Fibroblast of pulmonary artery (primary cell): ENCODE measurements around the gene PDLIM5.
"Not testable (repeated sequence)": the region's sequence is repeated elsewhere in the genome, so short reads cannot be mapped to it uniquely, and the experiment has no call there.

Experiments
- DNase-seq: peaks from one replicate; pipeline ENCODE4 v3.0.0-alpha.2; 2010; ENCODE audit warnings: low read depth
- H3K4me3 ChIP-seq: replicated peaks from 2 replicates; pipeline ENCODE4 v1.5.1; 2011; ENCODE audit warnings: low read depth, mild to moderate bottlenecking, control low read depth, low read length, moderate library complexity
- CTCF ChIP-seq: IDR thresholded peaks from 2 replicates; pipeline ENCODE4 v1.5.1; 2011; ENCODE audit warnings: mild to moderate bottlenecking, control low read depth, low read length, inconsistent platforms; ENCODE audit errors: missing control alignments

Gene PDLIM5

DNA sequence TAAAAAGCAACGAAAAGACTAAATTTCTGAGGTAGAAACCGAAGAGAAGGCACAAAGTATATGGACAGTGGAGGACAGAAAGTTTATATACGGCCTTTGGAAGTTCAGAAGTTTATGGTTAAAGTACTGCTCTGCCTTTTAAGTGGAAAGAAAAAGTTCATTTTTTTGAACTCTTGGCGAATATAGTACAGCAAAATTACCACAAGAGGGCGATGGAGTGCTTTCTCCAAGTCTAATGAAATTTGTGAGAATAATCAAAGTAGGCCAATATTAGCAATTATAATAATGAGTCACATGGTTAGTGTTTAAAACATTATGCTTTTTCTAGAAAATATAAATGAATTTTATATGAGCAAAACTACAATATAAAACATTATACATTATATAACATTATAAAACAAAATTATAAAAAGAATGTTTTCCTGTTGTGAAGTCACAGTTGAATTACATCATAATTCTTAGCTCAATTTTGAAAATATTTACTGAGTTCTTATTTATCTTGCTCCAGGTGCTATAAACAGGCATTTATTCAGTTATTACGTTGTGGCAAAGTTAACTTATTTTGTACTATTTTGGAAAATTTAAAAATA, 169.8 kb downstream of the PDLIM5 start:
- no peak overlapping the region for H3K4me3 ChIP-seq
- DNase-seq, result peak; percentile 70
- peak; percentile 72 for TF ChIP-seq CTCF

DNA sequence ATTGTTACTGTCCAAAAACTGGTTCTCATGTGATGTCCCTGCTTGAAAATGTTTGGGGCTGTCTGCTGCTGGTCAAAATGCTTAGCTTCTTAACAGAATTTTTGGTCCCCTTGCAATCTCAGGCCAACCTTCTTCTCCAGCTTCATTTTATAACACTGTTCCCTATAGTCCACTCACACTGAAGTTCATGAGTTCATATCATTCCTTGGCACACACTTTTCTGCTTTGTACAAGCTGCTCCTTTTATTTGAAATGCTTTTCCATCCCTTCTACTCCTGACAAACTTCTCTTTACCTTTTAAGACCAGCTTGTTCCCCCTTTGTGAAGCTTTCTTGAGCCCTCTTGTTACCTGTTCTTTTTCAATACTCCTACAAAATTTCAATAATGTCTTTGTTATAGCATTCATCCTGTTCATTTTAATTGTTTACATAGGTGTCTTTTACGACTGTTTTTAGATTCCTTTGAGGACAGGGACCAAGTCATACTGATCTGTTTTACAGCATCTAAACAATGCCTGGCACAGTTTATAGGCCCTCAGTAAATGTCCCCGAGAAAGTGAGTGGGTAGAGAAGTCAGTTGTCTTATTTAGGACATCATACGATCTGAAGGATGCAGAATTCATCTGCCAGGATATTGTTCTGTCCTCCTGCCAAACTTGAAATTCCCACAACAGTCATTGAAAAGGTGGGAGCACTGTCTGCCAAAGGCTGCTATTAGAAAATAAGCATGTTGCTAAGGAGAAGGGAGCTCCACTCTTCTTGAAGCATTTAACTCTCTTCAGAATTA, 171.6 kb downstream of the PDLIM5 start:
- no peak for TF ChIP-seq CTCF
- DNase-seq, result no peak
- H3K4me3 ChIP-seq, result no peak overlapping the region

DNA sequence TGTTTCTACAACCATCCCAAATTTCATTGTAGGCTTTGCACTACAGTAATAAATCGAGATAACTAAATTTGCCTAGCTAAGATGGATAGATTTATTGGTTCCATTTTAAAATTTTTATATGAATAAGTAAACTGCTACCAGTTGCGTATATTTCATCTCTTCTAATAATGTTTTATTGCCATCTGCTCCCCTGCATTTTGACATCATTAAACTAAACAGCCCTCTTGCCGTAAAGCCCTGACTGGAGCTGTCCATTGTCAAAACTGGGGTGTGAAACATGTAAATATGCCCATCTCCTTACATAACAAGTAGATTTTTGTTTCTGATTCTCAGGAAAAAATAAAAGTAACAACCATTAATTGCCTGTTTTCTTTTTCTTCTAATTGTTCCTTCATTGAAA, 175.2 kb downstream of the PDLIM5 start:
- no peak overlapping the region for H3K4me3 ChIP-seq
- no peak for DNase-seq
- no peak for TF ChIP-seq CTCF

DNA sequence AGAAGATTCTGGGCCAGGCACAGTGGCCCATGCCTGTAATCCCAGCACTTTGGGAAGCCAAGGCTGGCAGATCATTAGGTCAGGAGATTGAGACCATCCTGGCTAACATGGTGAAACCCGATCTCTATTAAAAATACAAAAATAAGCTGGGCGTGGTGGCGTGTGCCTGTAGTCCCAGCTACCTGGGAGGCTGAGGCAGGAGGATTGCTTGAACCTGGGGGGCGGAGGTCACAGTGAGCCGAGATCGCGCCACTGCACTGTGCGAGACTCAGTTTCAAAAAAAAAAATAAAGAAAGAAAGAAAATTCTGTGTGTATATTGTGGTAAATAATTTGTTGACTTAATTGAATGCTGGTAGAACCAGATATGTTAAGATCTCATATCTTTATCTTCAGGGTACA, 177.3 kb downstream of the PDLIM5 start:
- DNase-seq, H3K4me3 ChIP-seq: not testable (repeated sequence)

- TF ChIP-seq CTCF, result no peak
- DNase-seq, result no peak
- H3K4me3 ChIP-seq, result no peak overlapping the region
Observed at GRCh38 chr4:94629837-94630236, 178.1 kb downstream of the PDLIM5 start.

DNA sequence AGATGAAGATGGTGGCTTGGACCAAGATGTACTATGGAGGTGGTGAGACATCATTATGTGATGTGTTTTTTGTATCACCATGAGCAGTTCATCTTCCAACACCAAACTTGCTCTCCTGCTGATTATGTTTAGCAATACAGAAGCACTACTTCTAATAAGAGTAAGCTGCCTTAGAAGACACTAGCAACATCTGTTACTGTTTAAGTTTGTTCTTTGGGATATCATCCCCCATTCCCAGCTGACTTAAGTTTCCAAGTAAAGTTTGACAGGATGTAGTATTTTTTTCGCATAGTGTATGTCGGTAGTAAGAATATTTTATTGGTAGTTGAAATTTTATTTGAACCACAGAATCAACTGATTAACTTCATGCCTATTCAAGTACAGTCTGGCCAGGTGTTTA, 182.5 kb downstream of the PDLIM5 start:
- no peak for DNase-seq
- TF ChIP-seq CTCF, result no peak
- H3K4me3 ChIP-seq, result no peak overlapping the region

DNA sequence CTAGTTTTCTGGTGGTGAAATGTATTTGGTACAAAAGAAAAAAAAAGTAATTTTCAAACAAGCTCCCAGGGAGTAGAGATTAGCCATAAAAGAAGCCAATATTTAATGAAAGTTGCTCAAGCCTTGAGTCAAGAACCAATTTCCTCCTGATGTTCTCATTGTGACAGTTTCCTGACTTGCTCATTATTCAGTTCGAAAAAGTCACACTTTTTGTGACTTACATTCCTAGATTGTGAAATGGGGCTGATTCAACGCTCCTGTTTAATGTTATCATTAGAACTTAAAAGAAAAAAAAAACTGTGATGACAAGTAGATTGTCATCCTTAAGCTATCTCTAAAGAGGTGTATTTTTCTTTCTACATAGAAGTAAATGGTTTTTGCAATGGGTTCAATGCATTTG, 183.4 kb downstream of the PDLIM5 start:
- no peak for TF ChIP-seq CTCF
- H3K4me3 ChIP-seq, result no peak overlapping the region
- peak; percentile 49 for DNase-seq
